Parathyroid adenoma (tissue), 2 donors: ENCODE measurements around the gene UBAC1.
A peak's percentile ranks its signal among the peaks of the same experiment; 100 is the strongest.

ENCODE experiments used
- H2AFZ ChIP-seq: fragments of 300-600 bp; sonication (generic); one replicate; pipeline ENCODE4 v1.7.0; 2017; ENCODE audit warnings: antibody characterized with exemption, mild to moderate bottlenecking
- H3K27ac ChIP-seq: fragments of 300-600 bp; sonication (generic); one replicate; pipeline ENCODE4 v1.7.0; 2017
- H3K27me3 ChIP-seq: fragments of 300-600 bp; sonication (generic); one replicate; pipeline ENCODE4 v1.7.0; 2017; ENCODE audit warnings: low read length; ENCODE audit not compliant: control insufficient read depth, insufficient read depth
- H3K36me3 ChIP-seq: fragments of 300-600 bp; sonication (generic); one replicate; pipeline ENCODE4 v1.7.0; 2017; ENCODE audit warnings: low read length; ENCODE audit not compliant: control insufficient read depth, insufficient read depth
- H3K4me1 ChIP-seq: fragments of 300-600 bp; sonication (generic); one replicate; pipeline ENCODE4 v1.7.0; 2017; ENCODE audit warnings: control low read depth
- H3K4me2 ChIP-seq: fragments of 300-600 bp; sonication (generic); one replicate; pipeline ENCODE4 v1.7.0; 2017; ENCODE audit warnings: low read length
- H3K4me3 ChIP-seq: fragments of 300-600 bp; sonication (generic); one replicate; pipeline ENCODE4 v1.7.0; 2017; ENCODE audit warnings: low read depth, low read length
- H3K79me2 ChIP-seq: fragments of 300-600 bp; sonication (generic); one replicate; pipeline ENCODE4 v1.7.0; 2017; ENCODE audit warnings: control low read depth
- H3K9ac ChIP-seq: fragments of 300-600 bp; sonication (generic); one replicate; pipeline ENCODE4 v1.7.0; 2017; ENCODE audit warnings: mild to moderate bottlenecking
- H3K9me3 ChIP-seq: fragments of 300-600 bp; sonication (generic); one replicate; pipeline ENCODE4 v1.7.0; 2017; ENCODE audit warnings: low read length; ENCODE audit not compliant: control insufficient read depth
- CTCF ChIP-seq: fragments of 300-600 bp; sonication (generic); IDR thresholded peaks from one replicate; pipeline ENCODE4 v1.7.0; 2017; ENCODE audit warnings: antibody characterized with exemption, mild to moderate bottlenecking
- donor health status: primary hyperparathyroidism.

The UBAC1 gene

DNA sequence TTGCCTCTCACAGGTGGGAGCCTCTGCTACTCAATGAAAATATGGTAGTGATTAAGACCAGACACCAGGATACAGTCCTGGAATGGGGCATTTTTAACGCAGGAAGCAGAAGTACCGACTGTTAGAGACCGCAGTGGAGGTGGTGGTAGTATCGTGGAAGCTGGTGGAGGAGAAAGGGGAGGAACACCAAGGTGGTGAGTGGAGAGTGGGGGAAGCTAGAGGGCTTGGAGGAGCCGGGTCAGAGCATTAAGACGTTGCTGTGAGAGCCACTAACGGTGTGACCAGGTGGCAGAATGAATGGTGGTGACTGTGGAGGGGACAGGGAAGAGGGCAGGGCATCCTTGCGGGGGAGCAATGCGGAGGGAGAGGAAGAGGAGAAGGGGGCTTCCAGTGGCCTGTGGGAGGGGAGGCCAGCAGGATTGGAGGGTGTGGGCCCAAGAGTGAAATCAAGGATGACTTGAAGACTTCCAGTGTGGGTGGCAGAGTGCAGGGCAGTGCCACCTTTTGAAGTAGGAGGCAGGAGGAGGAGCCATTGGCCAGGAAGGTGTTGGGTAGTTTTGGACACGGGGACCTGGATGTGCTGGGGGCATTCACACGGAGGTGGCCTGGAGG lies 1.6 kb upstream of the UBAC1 start:
- H3K4me3 ChIP-seq, result no peak overlapping the region
- peaks cover 3% of the 10 kb centered on the region for H3K4me1 ChIP-seq
- H3K27me3 ChIP-seq, result no peaks in the 10 kb centered on the region
- H3K79me2 ChIP-seq, result peaks cover 5% of the 10 kb centered on the region
- H2AFZ ChIP-seq, result no peak overlapping the region
- no peaks in the 10 kb centered on the region for H3K9me3 ChIP-seq
- H3K27ac ChIP-seq, result no peak overlapping the region
- H3K36me3 ChIP-seq, result no peaks in the 10 kb centered on the region
- H3K4me2 ChIP-seq, result no peak overlapping the region
- H3K9ac ChIP-seq, result no peak overlapping the region
- TF ChIP-seq CTCF, result no peak

GRCh38 chr9:135961811-135962695 lies 880 bp upstream of the UBAC1 start:
- TF ChIP-seq CTCF, result no peak
- H3K9ac ChIP-seq, result no peak overlapping the region
- no peak overlapping the region for H3K27ac ChIP-seq
- peaks cover 3% of the 10 kb centered on the region for H3K4me1 ChIP-seq
- no peak overlapping the region for H3K4me2 ChIP-seq
- no peak overlapping the region for H3K4me3 ChIP-seq
- H3K79me2 ChIP-seq, result peaks cover 5% of the 10 kb centered on the region
- no peaks in the 10 kb centered on the region for H3K36me3 ChIP-seq
- H3K27me3 ChIP-seq, result no peaks in the 10 kb centered on the region
- H2AFZ ChIP-seq, result peak overlapping the region; percentile 70
- no peaks in the 10 kb centered on the region for H3K9me3 ChIP-seq

GRCh38 chr9:135960411-135961276 lies 529 bp downstream of the UBAC1 start:
- no peaks in the 10 kb centered on the region for H3K9me3 ChIP-seq
- peak overlapping the region; percentile 57 for H3K27ac ChIP-seq
- no peak for TF ChIP-seq CTCF
- peaks cover 5% of the 10 kb centered on the region for H3K79me2 ChIP-seq
- H3K36me3 ChIP-seq, result no peaks in the 10 kb centered on the region
- H3K9ac ChIP-seq, result peak overlapping the region; percentile 23
- peak overlapping the region; percentile 68 for H3K4me2 ChIP-seq
- peak overlapping the region; percentile 87 for H3K4me3 ChIP-seq
- H3K27me3 ChIP-seq, result no peaks in the 10 kb centered on the region
- H2AFZ ChIP-seq, result peak overlapping the region; percentile 68
- H3K4me1 ChIP-seq, result peaks cover 3% of the 10 kb centered on the region

GRCh38 chr9:135959814-135960213 lies 1.4 kb downstream of the UBAC1 start:
- peak overlapping the region; percentile 68 for H3K4me2 ChIP-seq
- no peaks in the 10 kb centered on the region for H3K27me3 ChIP-seq
- H3K4me1 ChIP-seq, result peaks cover 3% of the 10 kb centered on the region
- H3K27ac ChIP-seq, result no peak overlapping the region
- no peak overlapping the region for H2AFZ ChIP-seq
- TF ChIP-seq CTCF, result no peak
- no peaks in the 10 kb centered on the region for H3K36me3 ChIP-seq
- H3K9ac ChIP-seq, result no peak overlapping the region
- peaks cover 5% of the 10 kb centered on the region for H3K79me2 ChIP-seq
- no peaks in the 10 kb centered on the region for H3K9me3 ChIP-seq
- H3K4me3 ChIP-seq, result peak overlapping the region; percentile 87
